ENCODE results near the gene PGM2L1.

Gene PGM2L1

DNA sequence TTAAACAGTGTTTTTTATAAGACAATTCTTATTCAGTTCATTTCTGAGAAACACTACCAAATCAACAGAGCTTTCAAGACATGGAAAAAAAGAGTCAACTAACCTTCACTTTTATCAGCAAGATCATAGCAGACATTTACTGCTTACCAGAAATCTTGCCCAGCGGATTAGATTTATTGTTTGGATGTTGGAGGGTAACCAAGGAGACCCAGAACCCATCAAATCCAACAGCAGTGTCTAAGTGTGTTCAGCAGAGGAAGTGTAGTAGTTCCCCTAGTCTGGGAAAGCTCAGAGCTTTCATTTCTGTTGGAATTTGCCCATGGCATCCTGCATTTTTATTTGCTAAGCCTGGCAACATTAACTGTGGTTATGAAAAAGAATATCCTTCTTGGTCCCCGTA is 2.4 kb upstream of the PGM2L1 start:
- Histone ChIP-seq H3K4me1 (ENCODE audit: control insufficient read depth, insufficient read depth, low read depth, low read length) (peaks cover 1% of the 10 kb centered on the region), H2BK5ac (ENCODE audit: low read depth, low read length, poor library complexity, severe bottlenecking) (no peak overlapping the region), H3K14ac (ENCODE audit: low read length in 2 of 2) (no peak overlapping the region), H4K8ac (ENCODE audit: low read length) (no peak overlapping the region), H3K27ac (ENCODE audit: low read length, poor library complexity, severe bottlenecking) (no peak overlapping the region), H2AFZ (ENCODE audit: low read depth, low read length) (peak overlapping the region; percentile 51), H3K23ac (ENCODE audit: low read length in 2 of 2) (no peak overlapping the region), H3K4me3 (ENCODE audit: insufficient read depth in 1 of 2, low read depth in 1 of 2, low read length in 2 of 2) (no peak overlapping the region), H2BK15ac (ENCODE audit: low read depth, poor library complexity, severe bottlenecking) (no peak overlapping the region), H2AK5ac (ENCODE audit: low read length, severe bottlenecking) (no peak overlapping the region), H3K27me3 (ENCODE audit: control insufficient read depth in 1 of 2, insufficient read depth in 1 of 2, low read length in 2 of 2) (no peaks in the 10 kb centered on the region), H3K4ac (ENCODE audit: low read depth in 1 of 2, low read length in 2 of 2) (no peak overlapping the region), H3K4me2 (ENCODE audit: low read length, poor library complexity, severe bottlenecking) (no peak overlapping the region), H4K91ac (ENCODE audit: low read length) (no peak overlapping the region), H2BK120ac (ENCODE audit: low read depth, low read length) (no peak overlapping the region), H3K18ac (ENCODE audit: low read depth in 1 of 2, low read length in 2 of 2) (no peak overlapping the region), H2BK12ac (ENCODE audit: low read length in 2 of 2) (no peak overlapping the region), H3K36me3 (ENCODE audit: control insufficient read depth in 1 of 2, insufficient read depth in 2 of 2, low read depth in 1 of 2, low read length in 2 of 2) (no peaks in the 10 kb centered on the region), H3K9me3 (ENCODE audit: control insufficient read depth, low read length) (no peaks in the 10 kb centered on the region), H3K79me1 (replicated peaks; ENCODE audit: low read length, poor library complexity, severe bottlenecking) (peaks cover 8% of the 10 kb centered on the region), H3K9ac (ENCODE audit: low read length) (no peak overlapping the region)
- DNase-seq = no peak
- 100% methylated on average over 1 of the region's 2 CpGs for WGBS

GRCh38 chr11:74397501-74398243 is 561 bp downstream of the PGM2L1 start:
- Histone ChIP-seq H3K23ac (ENCODE audit: low read length in 2 of 2) (peak overlapping the region in 1 of 2 experiments; percentile 2), H3K27ac (ENCODE audit: low read length, poor library complexity, severe bottlenecking) (no peak overlapping the region), H3K18ac (ENCODE audit: low read depth in 1 of 2, low read length in 2 of 2) (peak overlapping the region; percentile 37 to 71), H3K14ac (ENCODE audit: low read length in 2 of 2) (peak overlapping the region in 1 of 2 experiments; percentile 35), H3K9ac (ENCODE audit: low read length) (peak overlapping the region; percentile 86), H3K4me1 (ENCODE audit: control insufficient read depth, insufficient read depth, low read depth, low read length) (peaks cover 1% of the 10 kb centered on the region), H2AK5ac (ENCODE audit: low read length, severe bottlenecking) (no peak overlapping the region), H2BK120ac (ENCODE audit: low read depth, low read length) (peak overlapping the region; percentile 43), H4K8ac (ENCODE audit: low read length) (peak overlapping the region; percentile 69), H3K27me3 (ENCODE audit: control insufficient read depth in 1 of 2, insufficient read depth in 1 of 2, low read length in 2 of 2) (no peaks in the 10 kb centered on the region), H3K4ac (ENCODE audit: low read depth in 1 of 2, low read length in 2 of 2) (no peak overlapping the region), H4K91ac (ENCODE audit: low read length) (peak overlapping the region; percentile 56), H2AFZ (ENCODE audit: low read depth, low read length) (peak overlapping the region; percentile 21), H3K36me3 (ENCODE audit: control insufficient read depth in 1 of 2, insufficient read depth in 2 of 2, low read depth in 1 of 2, low read length in 2 of 2) (no peaks in the 10 kb centered on the region), H2BK15ac (ENCODE audit: low read depth, poor library complexity, severe bottlenecking) (peak overlapping the region; percentile 99), H2BK12ac (ENCODE audit: low read length in 2 of 2) (peak overlapping the region in 1 of 2 experiments; percentile 61), H3K4me3 (ENCODE audit: insufficient read depth in 1 of 2, low read depth in 1 of 2, low read length in 2 of 2) (peak overlapping the region; percentile 82 to 92), H2BK5ac (ENCODE audit: low read depth, low read length, poor library complexity, severe bottlenecking) (no peak overlapping the region), H3K4me2 (ENCODE audit: low read length, poor library complexity, severe bottlenecking) (peak overlapping the region; percentile 85), H3K79me1 (replicated peaks; ENCODE audit: low read length, poor library complexity, severe bottlenecking) (peaks cover 14% of the 10 kb centered on the region), H3K9me3 (ENCODE audit: control insufficient read depth, low read length) (no peaks in the 10 kb centered on the region)
- 1% methylated on average over 34 of the region's 35 CpGs for WGBS
- peak; percentile 40 for DNase-seq

DNA sequence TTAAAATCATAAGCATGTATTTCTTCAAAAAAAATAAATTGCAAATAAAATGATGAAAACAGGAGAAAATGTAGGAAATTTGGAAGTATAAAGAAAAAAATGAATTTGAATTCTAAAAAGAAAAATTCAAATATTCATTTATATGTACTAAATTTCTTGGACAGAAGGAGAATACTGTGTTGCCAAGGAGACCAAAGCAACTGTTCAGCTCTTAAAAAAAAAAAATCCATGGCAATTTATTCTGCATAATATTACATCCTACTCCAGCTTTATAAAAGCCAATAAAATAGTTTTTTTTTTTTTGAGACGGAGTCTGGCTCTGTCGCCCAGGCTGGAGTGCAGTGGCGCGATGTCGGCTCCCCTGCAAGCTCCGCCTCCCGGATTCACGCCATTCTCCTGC is 6.0 kb downstream of the PGM2L1 start:
- H4K91ac ChIP-seq (ENCODE audit: low read length) = no peak overlapping the region
- H2BK15ac ChIP-seq (ENCODE audit: low read depth, poor library complexity, severe bottlenecking) = no peak overlapping the region
- H3K4me1 ChIP-seq (ENCODE audit: control insufficient read depth, insufficient read depth, low read depth, low read length) = peaks cover 1% of the 10 kb centered on the region
- H2BK120ac ChIP-seq (ENCODE audit: low read depth, low read length) = no peak overlapping the region
- no peak overlapping the region for H3K9ac ChIP-seq (ENCODE audit: low read length)
- no peak overlapping the region for H3K14ac ChIP-seq (ENCODE audit: low read length in 2 of 2)
- H3K9me3 ChIP-seq (ENCODE audit: control insufficient read depth, low read length) = no peaks in the 10 kb centered on the region
- no peak overlapping the region for H2AFZ ChIP-seq (ENCODE audit: low read depth, low read length)
- H3K4me2 ChIP-seq (ENCODE audit: low read length, poor library complexity, severe bottlenecking) = no peak overlapping the region
- H3K18ac ChIP-seq (ENCODE audit: low read depth in 1 of 2, low read length in 2 of 2) = no peak overlapping the region
- H2AK5ac ChIP-seq (ENCODE audit: low read length, severe bottlenecking) = no peak overlapping the region
- no peak for DNase-seq
- no peak overlapping the region for H4K8ac ChIP-seq (ENCODE audit: low read length)
- no peak overlapping the region for H3K4me3 ChIP-seq (ENCODE audit: insufficient read depth in 1 of 2, low read depth in 1 of 2, low read length in 2 of 2)
- WGBS = 97% methylated on average over 8 of the region's 8 CpGs
- no peak overlapping the region for H3K4ac ChIP-seq (ENCODE audit: low read depth in 1 of 2, low read length in 2 of 2)
- H3K36me3 ChIP-seq (ENCODE audit: control insufficient read depth in 1 of 2, insufficient read depth in 2 of 2, low read depth in 1 of 2, low read length in 2 of 2) = no peaks in the 10 kb centered on the region
- H2BK5ac ChIP-seq (ENCODE audit: low read depth, low read length, poor library complexity, severe bottlenecking) = no peak overlapping the region
- H3K79me1 ChIP-seq (replicated peaks; ENCODE audit: low read length, poor library complexity, severe bottlenecking) = peaks cover 9% of the 10 kb centered on the region
- no peak overlapping the region for H3K23ac ChIP-seq (ENCODE audit: low read length in 2 of 2)
- no peak overlapping the region for H3K27ac ChIP-seq (ENCODE audit: low read length, poor library complexity, severe bottlenecking)
- no peak overlapping the region for H2BK12ac ChIP-seq (ENCODE audit: low read length in 2 of 2)
- no peaks in the 10 kb centered on the region for H3K27me3 ChIP-seq (ENCODE audit: control insufficient read depth in 1 of 2, insufficient read depth in 1 of 2, low read length in 2 of 2)

DNA sequence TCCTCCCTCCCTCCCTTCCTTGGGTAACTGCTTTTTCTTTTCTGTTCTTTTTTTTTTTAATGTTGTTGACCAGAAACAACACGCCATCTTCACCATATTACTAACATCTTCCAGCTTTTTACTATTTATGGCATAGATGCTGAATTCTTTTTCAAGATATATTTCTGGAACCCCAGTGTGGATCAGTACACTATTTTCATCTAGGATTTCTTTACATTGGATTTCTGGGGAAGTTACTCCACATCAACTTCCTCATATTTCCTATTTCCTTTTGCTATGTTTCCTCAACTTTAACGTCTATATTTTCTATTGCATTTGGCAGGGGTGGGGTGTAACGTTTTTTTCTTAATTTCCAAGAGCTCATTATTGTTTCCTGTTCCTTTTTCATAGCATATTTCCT is 7.0 kb downstream of the PGM2L1 start:
- Histone ChIP-seq H3K27me3 (ENCODE audit: control insufficient read depth in 1 of 2, insufficient read depth in 1 of 2, low read length in 2 of 2) (no peaks in the 10 kb centered on the region), H3K4ac (ENCODE audit: low read depth in 1 of 2, low read length in 2 of 2) (no peak overlapping the region), H3K79me1 (replicated peaks; ENCODE audit: low read length, poor library complexity, severe bottlenecking) (peaks cover 12% of the 10 kb centered on the region), H3K9ac (ENCODE audit: low read length) (no peak overlapping the region), H3K9me3 (ENCODE audit: control insufficient read depth, low read length) (no peaks in the 10 kb centered on the region), H3K14ac (ENCODE audit: low read length in 2 of 2) (no peak overlapping the region), H2BK5ac (ENCODE audit: low read depth, low read length, poor library complexity, severe bottlenecking) (no peak overlapping the region), H3K23ac (ENCODE audit: low read length in 2 of 2) (no peak overlapping the region), H4K91ac (ENCODE audit: low read length) (no peak overlapping the region), H3K27ac (ENCODE audit: low read length, poor library complexity, severe bottlenecking) (no peak overlapping the region), H2BK15ac (ENCODE audit: low read depth, poor library complexity, severe bottlenecking) (no peak overlapping the region), H2BK12ac (ENCODE audit: low read length in 2 of 2) (no peak overlapping the region), H2BK120ac (ENCODE audit: low read depth, low read length) (no peak overlapping the region), H3K4me2 (ENCODE audit: low read length, poor library complexity, severe bottlenecking) (no peak overlapping the region), H4K8ac (ENCODE audit: low read length) (no peak overlapping the region), H3K4me3 (ENCODE audit: insufficient read depth in 1 of 2, low read depth in 1 of 2, low read length in 2 of 2) (no peak overlapping the region), H3K4me1 (ENCODE audit: control insufficient read depth, insufficient read depth, low read depth, low read length) (peaks cover 1% of the 10 kb centered on the region), H3K18ac (ENCODE audit: low read depth in 1 of 2, low read length in 2 of 2) (no peak overlapping the region), H3K36me3 (ENCODE audit: control insufficient read depth in 1 of 2, insufficient read depth in 2 of 2, low read depth in 1 of 2, low read length in 2 of 2) (no peaks in the 10 kb centered on the region), H2AFZ (ENCODE audit: low read depth, low read length) (no peak overlapping the region), H2AK5ac (ENCODE audit: low read length, severe bottlenecking) (no peak overlapping the region)
- no peak for DNase-seq
- no CpG with 5 or more reads among the region's 3 CpGs for WGBS

Data from mesenchymal stem cell (in vitro differentiated cells and primary cell).